OCI-LY1 (cell line): Measurements from ENCODE around the gene ATXN1L.

Experiments
- EZH2 ChIP-seq: fragments of 200-600 bp; sonication (generic), shearing (Covaris generic); IDR thresholded peaks from 2 replicates; pipeline ENCODE4 v1.8.0; 2017; ENCODE audit warnings: borderline replicate concordance, mixed run types, mild to moderate bottlenecking, antibody characterized with exemption, low read length, moderate library complexity, mixed read lengths
- TF ChIP-seq, protein P1 (sequence below): fragments of 200-600 bp; sonication (generic), shearing (Covaris generic); IDR thresholded peaks from 2 replicates; pipeline ENCODE4 v1.5.1; 2017; ENCODE audit warnings: mild to moderate bottlenecking, antibody characterized with exemption, low read length, moderate library complexity, mixed read lengths

DNA sequence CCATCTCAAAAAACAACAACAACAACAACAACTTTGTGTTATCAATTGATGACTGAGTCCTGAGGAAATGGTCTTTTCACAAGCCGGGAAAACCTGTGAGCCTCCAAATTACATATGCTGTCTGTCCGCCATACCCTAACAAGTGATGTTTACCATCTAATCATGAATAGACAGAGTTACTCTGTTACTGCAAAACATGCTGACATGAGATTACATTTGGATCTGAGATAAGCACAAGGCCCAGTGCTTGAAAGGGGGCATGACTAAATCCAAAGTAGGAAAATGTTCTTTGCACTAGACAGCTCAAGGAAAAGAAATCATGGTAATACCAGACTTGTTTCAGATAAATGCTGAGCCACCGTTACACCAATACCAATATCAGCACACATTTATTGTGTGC, 8.6 kb upstream of the ATXN1L start:
- TF ChIP-seq, protein P1, sequence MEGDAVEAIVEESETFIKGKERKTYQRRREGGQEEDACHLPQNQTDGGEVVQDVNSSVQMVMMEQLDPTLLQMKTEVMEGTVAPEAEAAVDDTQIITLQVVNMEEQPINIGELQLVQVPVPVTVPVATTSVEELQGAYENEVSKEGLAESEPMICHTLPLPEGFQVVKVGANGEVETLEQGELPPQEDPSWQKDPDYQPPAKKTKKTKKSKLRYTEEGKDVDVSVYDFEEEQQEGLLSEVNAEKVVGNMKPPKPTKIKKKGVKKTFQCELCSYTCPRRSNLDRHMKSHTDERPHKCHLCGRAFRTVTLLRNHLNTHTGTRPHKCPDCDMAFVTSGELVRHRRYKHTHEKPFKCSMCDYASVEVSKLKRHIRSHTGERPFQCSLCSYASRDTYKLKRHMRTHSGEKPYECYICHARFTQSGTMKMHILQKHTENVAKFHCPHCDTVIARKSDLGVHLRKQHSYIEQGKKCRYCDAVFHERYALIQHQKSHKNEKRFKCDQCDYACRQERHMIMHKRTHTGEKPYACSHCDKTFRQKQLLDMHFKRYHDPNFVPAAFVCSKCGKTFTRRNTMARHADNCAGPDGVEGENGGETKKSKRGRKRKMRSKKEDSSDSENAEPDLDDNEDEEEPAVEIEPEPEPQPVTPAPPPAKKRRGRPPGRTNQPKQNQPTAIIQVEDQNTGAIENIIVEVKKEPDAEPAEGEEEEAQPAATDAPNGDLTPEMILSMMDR: no peak
- no peak for TF ChIP-seq EZH2
